ENCODE measurements around the gene SMIM27. TPM values are rescaled to one million over a fixed set of nuclear protein-coding genes. Genes with fewer than 3 reads are reported as not detected.

SMIM27 gene
- total RNA-seq, 1 experiment from 2014 or later, result 15.7 TPM

DNA sequence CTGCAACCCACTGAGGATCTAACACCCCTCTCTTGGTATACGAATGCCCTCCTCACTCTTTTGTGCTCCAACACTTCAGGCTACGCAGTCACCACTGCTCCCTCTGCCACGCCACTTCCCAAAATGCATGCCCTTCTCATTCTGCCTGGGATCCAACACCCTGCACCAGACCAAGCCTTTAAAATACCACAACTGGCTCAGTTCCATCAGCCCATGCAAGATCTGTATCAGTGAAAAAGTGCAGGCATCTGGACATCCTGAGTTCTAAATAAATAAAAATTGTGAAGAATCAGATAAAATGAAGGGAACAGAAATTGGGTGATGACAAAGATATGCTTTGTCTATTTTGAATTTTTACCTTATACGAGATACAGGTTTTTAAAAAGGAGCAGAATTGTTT, 18.1 kb downstream of the SMIM27 start:
- no peaks in the 10 kb centered on the region for H3K4me1 ChIP-seq (ENCODE audit: insufficient read depth, low read length)
- Mint-ChIP-seq H3K27ac (peak overlapping the region in 2 of 3 experiments; percentile 2 to 3; a peak in 2 of 7 replicates), H3K4me3 (no peak overlapping the region), H3K4me1 (peaks cover 9 to 15% of the 10 kb centered on the region in 2 experiments), H3K36me3 (ENCODE audit: insufficient read depth in 1 of 3, low read depth in 3 of 3) (peaks cover 22 to 33% (median 30%) of the 10 kb centered on the region in 3 experiments; a peak in 6 of 7 replicates), H3K9me3 (no peaks in the 10 kb centered on the region), H3K27me3 (ENCODE audit: low read depth) (no peaks in the 10 kb centered on the region)
- TF ChIP-seq, protein P1, sequence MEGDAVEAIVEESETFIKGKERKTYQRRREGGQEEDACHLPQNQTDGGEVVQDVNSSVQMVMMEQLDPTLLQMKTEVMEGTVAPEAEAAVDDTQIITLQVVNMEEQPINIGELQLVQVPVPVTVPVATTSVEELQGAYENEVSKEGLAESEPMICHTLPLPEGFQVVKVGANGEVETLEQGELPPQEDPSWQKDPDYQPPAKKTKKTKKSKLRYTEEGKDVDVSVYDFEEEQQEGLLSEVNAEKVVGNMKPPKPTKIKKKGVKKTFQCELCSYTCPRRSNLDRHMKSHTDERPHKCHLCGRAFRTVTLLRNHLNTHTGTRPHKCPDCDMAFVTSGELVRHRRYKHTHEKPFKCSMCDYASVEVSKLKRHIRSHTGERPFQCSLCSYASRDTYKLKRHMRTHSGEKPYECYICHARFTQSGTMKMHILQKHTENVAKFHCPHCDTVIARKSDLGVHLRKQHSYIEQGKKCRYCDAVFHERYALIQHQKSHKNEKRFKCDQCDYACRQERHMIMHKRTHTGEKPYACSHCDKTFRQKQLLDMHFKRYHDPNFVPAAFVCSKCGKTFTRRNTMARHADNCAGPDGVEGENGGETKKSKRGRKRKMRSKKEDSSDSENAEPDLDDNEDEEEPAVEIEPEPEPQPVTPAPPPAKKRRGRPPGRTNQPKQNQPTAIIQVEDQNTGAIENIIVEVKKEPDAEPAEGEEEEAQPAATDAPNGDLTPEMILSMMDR (conservative IDR thresholded peaks at IDR 0.05), result no peak
- no peak overlapping the region for H2BK5ac ChIP-seq (ENCODE audit: insufficient read length, low read length)
- no peaks in the 10 kb centered on the region for H3K27me3 ChIP-seq (ENCODE audit: insufficient read depth, low read length)
- no peak overlapping the region for H2BK20ac ChIP-seq (ENCODE audit: low read depth, low read length, poor library complexity, severe bottlenecking)
- H3K9me3 ChIP-seq (ENCODE audit: control insufficient read depth, low read depth, low read length), result no peaks in the 10 kb centered on the region
- H3K23me2 ChIP-seq (ENCODE audit: insufficient read length, low read depth, low read length, poor library complexity, severe bottlenecking), result peaks cover 5% of the 10 kb centered on the region
- no peak overlapping the region for H3K9ac ChIP-seq (ENCODE audit: extremely low read depth, insufficient read length, low read length)
- no peak overlapping the region for H3T11ph ChIP-seq (ENCODE audit: low read length)
- no peak overlapping the region for H2AK5ac ChIP-seq (ENCODE audit: insufficient read length, low read length)
- H3K14ac ChIP-seq (ENCODE audit: insufficient read depth, low read length), result no peak overlapping the region
- H4K20me1 ChIP-seq (ENCODE audit: control insufficient read depth, insufficient read depth, insufficient read length), result no peaks in the 10 kb centered on the region
- H4K91ac ChIP-seq (ENCODE audit: insufficient read length, low read depth, low read length), result no peak overlapping the region
- H3K79me1 ChIP-seq (ENCODE audit: insufficient read depth, low read depth, low read length, poor library complexity, severe bottlenecking), result peaks cover 6% of the 10 kb centered on the region
- no peak overlapping the region for H2BK15ac ChIP-seq (ENCODE audit: low read depth, low read length)
- no peak overlapping the region for H3K18ac ChIP-seq (ENCODE audit: insufficient read length, low read depth, low read length)
- H3K79me2 ChIP-seq (ENCODE audit: insufficient read depth, low read length), result peaks cover 11% of the 10 kb centered on the region; the same call in 1 of the 2 replicates
- H3K23ac ChIP-seq (ENCODE audit: insufficient read length, low read depth, low read length), result no peak overlapping the region
- no peak overlapping the region for H2BK120ac ChIP-seq (ENCODE audit: low read depth, low read length, poor library complexity, severe bottlenecking)
- no peak overlapping the region for H3K4me2 ChIP-seq (ENCODE audit: insufficient read depth, insufficient read length, low read length)
- no peak overlapping the region for H3K27ac ChIP-seq (ENCODE audit: insufficient read length, low read depth, low read length)
- H4K5ac ChIP-seq (ENCODE audit: insufficient read length, low read depth, low read length), result no peak overlapping the region
- H3K4ac ChIP-seq (ENCODE audit: low read depth, low read length), result no peak overlapping the region
- WGBS (ENCODE audit: extremely low coverage, insufficient read length, low lambda C conversion rate), result no CpG with 5 or more reads among the region's 4 CpGs
- no peak overlapping the region for H2BK12ac ChIP-seq (ENCODE audit: insufficient read length, low read depth, low read length)
- no peak overlapping the region for H3K56ac ChIP-seq (ENCODE audit: insufficient read length, low read depth, low read length)
- H2AFZ ChIP-seq (ENCODE audit: low read length), result no peak overlapping the region
- DNase-seq, result no peak
- no peak overlapping the region for H4K8ac ChIP-seq (replicated peaks; ENCODE audit: insufficient read length, low read depth, low read length)
